Measurements from ENCODE around the gene YJEFN3. TPM values are rescaled to one million over a fixed set of nuclear protein-coding genes. Genes with fewer than 3 reads are reported as not detected.

Gene YJEFN3
- total and polyA plus RNA-seq, 10 donors: 1.3 to 22.7 (median 3.9) TPM

- peaks cover 6 to 39% (median 17%) of the 10 kb centered on the region in 6 donors for H3K4me1 ChIP-seq
- H3K4me3 ChIP-seq: peak overlapping the region in 1 of 8 donors; percentile 33
- H3K27ac ChIP-seq: peak overlapping the region in 1 of 8 donors; percentile 13
- intact Hi-C loops (cut with DNase I; ENCODE audit: low total_unique reads): loop anchor here (5.0 kb wide), 2 partner anchors 110 to 430 kb away; partner anchors contain the start of gene GMIP
- 10 to 31% (median 27%) methylated on average over 26 to 48 of the region's 48 CpGs for WGBS, 5 donors
- peaks cover 0 to 8% (median under 1%) of the 10 kb centered on the region in 7 donors for H3K27me3 ChIP-seq (replicated peaks in 1 of 7)
- no peaks in the 10 kb centered on the region for H3K9me3 ChIP-seq
- peak; percentile 97 for DNase-seq
- TF ChIP-seq, protein P1, sequence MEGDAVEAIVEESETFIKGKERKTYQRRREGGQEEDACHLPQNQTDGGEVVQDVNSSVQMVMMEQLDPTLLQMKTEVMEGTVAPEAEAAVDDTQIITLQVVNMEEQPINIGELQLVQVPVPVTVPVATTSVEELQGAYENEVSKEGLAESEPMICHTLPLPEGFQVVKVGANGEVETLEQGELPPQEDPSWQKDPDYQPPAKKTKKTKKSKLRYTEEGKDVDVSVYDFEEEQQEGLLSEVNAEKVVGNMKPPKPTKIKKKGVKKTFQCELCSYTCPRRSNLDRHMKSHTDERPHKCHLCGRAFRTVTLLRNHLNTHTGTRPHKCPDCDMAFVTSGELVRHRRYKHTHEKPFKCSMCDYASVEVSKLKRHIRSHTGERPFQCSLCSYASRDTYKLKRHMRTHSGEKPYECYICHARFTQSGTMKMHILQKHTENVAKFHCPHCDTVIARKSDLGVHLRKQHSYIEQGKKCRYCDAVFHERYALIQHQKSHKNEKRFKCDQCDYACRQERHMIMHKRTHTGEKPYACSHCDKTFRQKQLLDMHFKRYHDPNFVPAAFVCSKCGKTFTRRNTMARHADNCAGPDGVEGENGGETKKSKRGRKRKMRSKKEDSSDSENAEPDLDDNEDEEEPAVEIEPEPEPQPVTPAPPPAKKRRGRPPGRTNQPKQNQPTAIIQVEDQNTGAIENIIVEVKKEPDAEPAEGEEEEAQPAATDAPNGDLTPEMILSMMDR (IDR thresholded peaks at IDR 0.05 in 8 of 11, conservative IDR thresholded peaks at IDR 0.05 in 3 of 11): peak; percentile 89 to 97 (median 92)
- no peak for TF ChIP-seq POLR2A (IDR thresholded peaks at IDR 0.05)
- peak; percentile 69 to 86 (median 76) for TF ChIP-seq POLR2AphosphoS5 (IDR thresholded peaks at IDR 0.05)
- H3K36me3 ChIP-seq: peaks cover 0 to 39% (median 17%) of the 10 kb centered on the region in 6 donors
These were observed 3.5 kb downstream of the YJEFN3 start for GRCh38 chr19:19531951-19532805.

- H3K36me3 ChIP-seq: peaks cover 0 to 30% (median 9%) of the 10 kb centered on the region in 6 donors
- peaks cover 0 to 16% (median 10%) of the 10 kb centered on the region in 7 donors for H3K27me3 ChIP-seq (replicated peaks in 1 of 7)
- DNase-seq: no peak
- 64 to 76% (median 66%) methylated on average over 12 to 14 of the region's 14 CpGs for WGBS, 5 donors
- no peak overlapping the region for H3K27ac ChIP-seq
- H3K9me3 ChIP-seq: no peaks in the 10 kb centered on the region
- H3K4me1 ChIP-seq: peaks cover 7 to 43% (median 24%) of the 10 kb centered on the region in 6 donors
- TF ChIP-seq POLR2AphosphoS5 (IDR thresholded peaks at IDR 0.05): no peak
- TF ChIP-seq, protein P1 (IDR thresholded peaks at IDR 0.05 in 8 of 11, conservative IDR thresholded peaks at IDR 0.05 in 3 of 11): no peak
- TF ChIP-seq POLR2A (IDR thresholded peaks at IDR 0.05): no peak
- H3K4me3 ChIP-seq: no peak overlapping the region
- intact Hi-C loops (cut with DNase I; ENCODE audit: low total_unique reads): loop anchor here (5.0 kb wide), 2 partner anchors 109 to 429 kb away; partner anchors contain the start of gene GMIP
These were observed 4.3 kb downstream of the YJEFN3 start for GRCh38 chr19:19532806-19533701.

- intact Hi-C loops (cut with DNase I; ENCODE audit: low total_unique reads): loop anchor here (5.0 kb wide), 2 partner anchors 108 to 428 kb away; partner anchors contain the start of gene GMIP
- H3K4me1 ChIP-seq: peaks cover 14 to 45% (median 30%) of the 10 kb centered on the region in 6 donors
- H3K27me3 ChIP-seq (replicated peaks in 1 of 7): peaks cover 0 to 24% (median 18%) of the 10 kb centered on the region in 7 donors
- no peaks in the 10 kb centered on the region for H3K9me3 ChIP-seq
- no peak overlapping the region for H3K4me3 ChIP-seq
- 82 to 93% (median 91%) methylated on average over 6 of the region's 6 CpGs for WGBS, 5 donors
- DNase-seq: no peak
- H3K27ac ChIP-seq: no peak overlapping the region
- H3K36me3 ChIP-seq: peaks cover 0 to 22% (median 2%) of the 10 kb centered on the region in 6 donors
- TF ChIP-seq, protein P1 (IDR thresholded peaks at IDR 0.05 in 8 of 11, conservative IDR thresholded peaks at IDR 0.05 in 3 of 11): no peak
- TF ChIP-seq POLR2A (IDR thresholded peaks at IDR 0.05) (no peak), POLR2AphosphoS5 (IDR thresholded peaks at IDR 0.05) (no peak)
These were observed 5.1 kb downstream of the YJEFN3 start for GRCh38 chr19:19533841-19534240.
